Stimulated activated CD4-positive, alpha-beta T cell treated with anti-CD3 and anti-CD28 coated beads, Interleukin-4, amount 100 ng/mL, for 24 hours (primary cell): ENCODE measurements around the gene CSNK2B.
"Not testable (repeated sequence)": the region's sequence is repeated elsewhere in the genome, so short reads cannot be mapped to it uniquely, and the experiment has no call there.

Source experiments
- DNase-seq: peaks from one replicate; pipeline ENCODE4 v3.0.0-alpha.2; 2020

The CSNK2B gene

DNA sequence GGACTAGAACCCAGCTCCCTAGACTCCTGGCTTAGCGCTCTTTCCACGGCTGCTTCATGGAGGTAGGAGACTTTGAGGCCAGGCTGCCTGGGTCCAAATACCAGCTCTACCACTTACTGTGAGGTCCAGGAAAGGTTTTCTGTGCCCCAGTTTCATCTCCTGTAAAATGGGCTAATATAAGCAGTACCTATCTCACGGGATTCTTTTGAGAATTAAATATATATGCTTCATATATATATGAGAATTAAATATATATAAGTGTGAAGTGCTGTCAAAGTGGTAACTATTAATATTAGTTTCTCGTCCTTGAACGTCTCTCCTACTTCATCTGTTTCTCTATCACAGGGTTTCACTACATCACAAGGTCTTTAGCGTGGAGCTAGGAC lies 25.2 kb downstream of the CSNK2B start:
- no peak for DNase-seq

DNA sequence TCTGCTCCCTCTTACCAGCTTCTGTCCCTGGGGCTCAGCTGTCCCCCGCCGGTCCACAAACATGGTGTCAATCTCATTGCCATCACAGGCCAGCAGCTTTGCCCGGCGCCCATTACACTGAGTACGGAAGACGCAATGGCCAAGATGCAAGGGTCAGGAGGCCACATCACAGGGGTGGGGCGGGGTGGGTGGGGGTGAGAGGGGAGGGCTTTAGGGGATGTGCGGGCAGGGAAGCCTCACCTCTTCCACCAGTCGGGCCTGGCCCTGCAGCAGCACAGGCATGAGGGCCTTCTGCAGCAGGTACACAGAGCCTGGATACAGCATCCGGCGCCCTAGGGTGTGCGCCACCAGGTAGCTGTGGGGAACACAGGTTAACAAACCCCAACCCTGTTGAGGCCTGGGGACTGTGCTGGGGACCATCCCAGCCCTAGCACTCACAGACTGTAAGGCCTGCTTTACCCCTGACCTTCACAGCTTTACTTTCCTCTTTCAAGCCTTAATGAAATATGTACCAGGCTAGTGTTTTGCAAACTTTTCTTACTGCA lies 25.8 kb downstream of the CSNK2B start:
- no peak for DNase-seq

DNA sequence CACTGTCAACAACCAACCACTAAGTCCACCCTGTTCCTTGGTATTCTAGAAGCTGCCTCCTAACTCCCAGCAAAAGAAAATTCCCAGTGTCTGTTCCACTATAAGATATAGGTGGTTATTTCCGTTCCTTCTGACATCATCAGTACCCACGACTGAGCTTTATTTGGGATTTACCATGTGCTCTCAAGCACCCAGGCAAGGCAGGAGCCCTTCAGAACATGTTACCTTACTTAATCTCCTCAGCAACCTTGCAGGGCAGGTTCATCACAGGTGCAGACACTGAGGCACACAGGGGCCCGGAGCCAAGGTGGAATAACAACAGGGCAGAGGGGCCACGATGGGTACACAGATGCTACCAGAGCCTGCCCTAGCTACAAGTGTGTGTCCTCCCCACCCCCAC lies 26.5 kb downstream of the CSNK2B start:
- no peak for DNase-seq

DNA sequence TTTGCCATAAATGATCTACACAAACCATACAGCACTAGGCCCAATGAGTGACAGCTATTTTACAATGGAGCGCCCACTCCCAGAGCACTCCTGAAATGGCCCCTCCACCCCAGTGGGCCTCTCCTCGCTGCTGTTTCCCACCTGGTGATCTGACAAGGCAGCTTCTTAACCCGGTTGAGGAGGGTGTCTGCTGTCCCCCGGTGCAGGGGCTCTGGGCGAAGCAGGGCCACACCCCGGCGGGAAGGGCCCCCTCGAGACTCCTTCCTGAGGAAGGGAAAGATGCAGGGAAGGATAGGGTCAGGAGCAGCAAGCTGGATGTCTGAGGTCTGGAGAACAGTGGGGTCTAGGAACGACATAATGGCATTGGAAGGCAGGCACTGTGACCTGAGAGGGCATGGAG lies 27.0 kb downstream of the CSNK2B start:
- no peak for DNase-seq

DNA sequence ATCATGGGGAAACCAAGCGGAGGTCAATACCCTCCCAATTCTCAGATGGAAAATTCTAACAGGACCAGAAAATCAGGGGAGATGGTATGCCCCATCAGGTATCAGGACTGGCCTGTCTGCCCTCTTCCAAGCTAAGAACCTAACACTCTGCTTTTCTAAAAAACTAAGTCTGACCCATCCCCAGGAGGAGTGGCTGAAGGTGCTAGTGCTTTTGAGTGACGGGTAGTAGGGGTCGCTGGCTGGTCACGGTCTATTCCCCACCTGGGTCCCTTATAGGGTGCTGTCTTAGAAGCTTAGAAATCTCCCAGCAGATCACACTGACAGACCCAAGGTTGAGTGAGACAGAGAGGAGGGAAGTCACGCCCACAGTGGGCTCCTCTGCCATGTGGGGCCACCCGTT lies 27.7 kb downstream of the CSNK2B start:
- no peak for DNase-seq

DNA sequence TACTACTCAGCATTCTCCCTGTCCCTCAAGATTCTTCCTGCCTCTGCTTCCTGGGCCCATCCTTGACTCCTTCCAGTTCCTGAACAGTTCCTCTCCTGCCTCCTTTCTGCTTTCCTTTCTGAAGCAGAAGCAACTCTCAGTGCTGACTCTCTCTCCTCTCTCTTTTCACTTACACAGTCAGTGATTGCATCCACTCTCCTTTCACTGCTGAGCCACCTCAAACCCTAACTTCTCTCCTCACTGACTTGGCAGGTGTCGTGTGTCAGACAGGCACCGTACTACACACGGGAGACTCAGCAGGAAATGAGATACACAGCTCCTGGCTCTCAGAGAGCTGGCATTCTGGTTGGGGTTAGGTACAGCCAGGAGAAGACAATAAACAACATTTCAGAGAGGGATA lies 31.7 kb downstream of the CSNK2B start:
- no peak for DNase-seq

DNA sequence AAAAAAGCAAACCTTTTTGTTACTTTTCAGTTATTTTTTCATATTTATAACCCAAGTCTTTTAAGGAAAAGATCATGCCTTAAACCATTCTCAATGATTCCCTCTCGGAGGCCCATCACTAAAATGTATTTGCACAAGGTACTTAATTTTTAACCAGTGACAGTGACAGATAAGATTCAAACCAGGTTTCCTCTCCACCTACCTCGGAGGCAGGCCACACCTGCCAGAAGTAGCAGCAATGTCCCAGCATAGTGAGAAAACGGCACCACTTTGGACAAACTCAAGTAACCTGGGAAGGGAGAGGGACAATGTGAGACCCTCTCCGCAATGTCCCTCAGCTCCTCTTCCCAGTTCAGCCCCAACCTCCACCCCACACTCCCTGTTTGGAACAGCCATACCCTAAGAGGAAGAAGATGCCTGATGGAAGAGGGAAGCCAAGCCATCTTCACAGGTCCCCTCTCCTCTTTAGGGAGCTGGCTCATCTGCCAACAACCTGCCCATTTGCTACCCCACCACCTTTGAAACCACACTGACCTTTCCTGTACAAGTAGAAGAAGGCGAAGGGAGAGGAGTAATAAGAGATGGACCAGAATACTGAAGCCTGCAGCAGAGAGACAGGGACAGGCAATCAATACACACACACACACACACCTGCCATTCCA lies 35.0 kb downstream of the CSNK2B start:
- no peak for DNase-seq

DNA sequence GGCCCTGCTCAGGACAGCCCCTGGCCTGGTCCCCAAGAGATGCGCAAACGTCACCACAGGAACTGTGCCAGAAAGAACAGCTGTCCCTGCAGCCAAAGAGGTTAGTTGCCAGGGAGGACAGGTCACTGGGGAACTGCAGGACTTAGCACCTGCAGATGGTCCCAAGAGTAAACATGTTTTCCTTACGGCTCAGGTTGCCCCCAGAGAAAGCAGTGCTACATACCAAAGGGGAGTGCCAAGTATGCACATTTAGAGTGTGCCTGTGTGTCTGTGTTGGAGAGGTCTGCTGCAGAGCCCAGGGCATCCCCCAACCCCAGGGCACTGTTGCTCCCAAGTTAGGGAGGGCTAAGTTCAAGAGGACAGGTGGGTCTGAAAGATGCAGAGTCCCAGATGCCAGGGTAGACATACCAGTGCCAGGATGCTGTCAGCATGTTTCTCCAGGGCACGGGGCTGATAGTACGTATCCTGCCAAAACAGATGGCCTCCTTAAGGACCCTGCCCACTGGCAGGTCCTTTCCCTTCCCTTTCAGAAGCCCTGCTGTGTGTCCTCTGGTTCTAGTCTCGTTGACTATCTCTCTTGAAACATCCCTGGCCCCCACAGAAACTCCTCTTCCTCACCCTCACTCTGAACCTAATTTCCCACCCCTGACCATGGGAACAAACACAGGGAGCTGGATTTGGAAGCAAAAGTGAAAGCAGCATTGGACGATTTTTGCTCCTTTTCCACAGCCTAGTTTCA lies 36.0 kb downstream of the CSNK2B start:
- no peak for DNase-seq

DNA sequence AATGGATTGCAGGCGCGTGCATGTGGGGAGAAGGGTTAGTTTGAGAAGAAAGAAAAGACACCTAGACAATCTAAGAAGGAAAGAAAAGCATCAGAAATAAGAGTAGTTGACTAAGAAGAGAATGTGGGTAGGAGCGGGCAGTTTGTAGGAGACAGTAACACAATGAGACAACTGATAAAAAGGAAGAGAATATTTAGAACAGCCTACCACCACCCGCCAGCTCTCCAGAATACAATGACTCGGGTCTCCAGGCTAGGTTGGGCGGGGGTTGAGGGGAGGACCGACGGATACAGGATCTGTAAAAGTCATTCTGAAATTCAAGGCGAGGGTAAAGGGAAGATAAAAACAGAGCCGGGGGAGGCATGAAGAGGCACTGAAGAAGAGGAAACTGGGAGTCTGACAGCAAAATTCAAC lies 36.5 kb downstream of the CSNK2B start:
- peak; percentile 41 for DNase-seq

DNA sequence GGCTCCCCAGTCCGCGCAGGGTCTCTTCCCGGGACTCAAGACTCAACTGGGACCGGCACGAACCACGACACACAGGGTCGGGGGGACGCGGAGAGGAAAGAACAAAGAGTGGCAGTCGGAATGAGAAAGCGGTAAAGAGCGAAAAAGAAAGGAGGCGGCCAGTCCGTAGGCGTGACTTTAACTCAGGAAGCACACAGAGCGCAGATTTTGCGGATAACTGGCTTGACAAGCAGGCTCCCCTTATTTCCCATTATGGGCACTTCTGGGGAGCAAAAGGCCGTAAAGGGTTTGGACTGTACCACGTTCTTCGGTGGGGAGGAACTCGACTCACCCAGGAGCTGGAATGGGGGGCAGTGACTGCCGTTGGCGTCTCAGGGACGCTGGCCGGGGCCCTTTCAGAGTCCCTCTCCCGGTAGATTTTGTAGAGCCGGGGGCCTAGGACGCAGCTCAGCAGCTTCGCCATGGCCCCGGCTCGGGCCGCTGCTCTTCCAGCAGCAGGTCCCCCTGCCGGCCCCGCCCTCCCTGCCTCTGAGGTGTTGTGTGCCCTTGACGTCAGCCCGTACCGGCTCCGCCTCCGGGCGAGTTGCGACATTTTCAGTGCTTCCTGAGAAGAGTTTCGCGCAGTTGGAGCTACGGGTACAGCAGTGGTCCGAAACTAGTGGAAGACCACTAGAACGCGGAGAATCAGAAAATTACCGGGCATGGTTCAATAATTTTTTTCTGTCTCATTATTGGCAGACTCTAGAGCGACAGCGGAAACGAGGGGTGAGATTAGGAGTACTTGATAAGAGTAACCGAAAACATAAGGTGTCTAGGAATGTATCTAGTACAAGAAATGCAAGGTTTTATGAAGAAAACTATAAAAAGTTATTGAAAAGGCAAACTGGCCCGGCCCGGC lies 37.2 kb downstream of the CSNK2B start, which contains the start of gene ABHD16A:
Gene ABHD16A (minus strand): TSS at position 506 of the 898 bp plus-strand sequence. CDS start 43 bp downstream, at position 463.
- DNase-seq = peak; percentile 97

DNA sequence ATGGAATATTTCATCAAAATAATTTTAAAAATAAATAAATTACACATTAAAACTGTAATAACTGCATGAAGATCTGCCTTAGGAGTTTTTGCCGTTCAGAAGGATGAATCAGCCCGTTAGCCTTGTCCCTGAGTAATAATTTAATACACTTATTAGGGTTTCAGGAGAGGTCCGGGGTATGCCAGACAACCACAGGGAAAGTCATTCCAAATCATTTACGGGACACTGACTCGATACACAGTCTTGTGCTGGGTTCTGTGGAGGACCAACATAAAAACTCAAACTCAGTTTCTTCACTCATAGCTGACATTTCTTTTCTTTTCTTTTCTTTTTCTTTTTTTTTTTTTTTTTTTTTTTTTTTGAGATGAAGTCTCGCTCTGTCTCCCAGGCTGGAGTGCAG lies 40.1 kb downstream of the CSNK2B start:
- no peak for DNase-seq

DNA sequence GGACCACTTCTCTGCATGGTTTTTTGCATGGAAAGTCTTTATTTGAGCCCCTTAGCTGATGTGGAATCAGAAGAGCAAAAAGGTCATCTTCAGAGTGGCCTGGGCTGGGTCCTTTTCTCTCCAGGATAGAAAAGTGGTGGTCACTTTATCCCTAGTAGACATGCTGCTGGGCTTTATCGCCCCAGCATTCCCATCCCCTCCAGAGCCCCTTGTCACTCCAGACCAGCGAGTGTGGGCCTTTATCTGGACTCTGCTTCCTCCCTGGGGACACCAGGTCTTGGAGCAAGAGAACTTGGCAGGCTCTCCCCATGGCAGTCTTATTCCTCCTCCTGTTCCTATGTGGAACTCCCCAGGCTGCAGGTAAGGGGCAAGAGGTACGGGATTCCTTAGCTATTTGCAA lies 40.7 kb downstream of the CSNK2B start, which contains the start of gene LY6G6F:
Gene LY6G6F (plus strand): TSS at position 268 of the 400 bp plus-strand sequence. CDS start 41 bp downstream, at position 309.
- no peak for DNase-seq

DNA sequence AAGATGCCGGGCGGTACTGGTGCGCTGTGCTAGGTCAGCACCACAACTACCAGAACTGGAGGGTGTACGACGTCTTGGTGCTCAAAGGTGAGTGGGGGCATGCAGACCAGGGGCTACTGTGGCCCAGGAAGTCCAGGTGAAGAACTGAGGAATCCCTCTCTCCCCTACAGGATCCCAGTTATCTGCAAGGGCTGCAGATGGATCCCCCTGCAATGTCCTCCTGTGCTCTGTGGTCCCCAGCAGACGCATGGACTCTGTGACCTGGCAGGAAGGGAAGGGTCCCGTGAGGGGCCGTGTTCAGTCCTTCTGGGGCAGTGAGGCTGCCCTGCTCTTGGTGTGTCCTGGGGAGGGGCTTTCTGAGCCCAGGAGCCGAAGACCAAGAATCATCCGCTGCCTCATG lies 41.8 kb downstream of the CSNK2B start:
- no peak for DNase-seq

DNA sequence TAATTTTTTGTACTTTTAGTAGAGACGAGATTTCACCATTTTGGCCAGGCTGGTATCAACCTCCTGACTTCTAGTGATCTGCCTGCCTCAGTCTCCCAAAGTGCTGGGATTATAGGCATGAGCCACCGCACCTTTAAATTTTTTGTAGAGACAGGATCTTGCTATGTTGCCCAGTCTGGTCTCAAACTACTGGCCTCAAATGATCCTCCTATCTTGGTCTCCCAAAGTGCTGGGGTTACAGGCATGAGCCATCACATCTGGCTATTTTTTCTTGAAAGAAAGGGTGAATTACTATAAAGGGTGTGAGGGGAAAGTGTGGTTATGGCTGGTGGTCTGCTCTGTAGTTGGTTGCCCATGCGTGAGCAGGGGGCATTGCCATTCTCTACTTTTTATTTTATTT lies 42.3 kb downstream of the CSNK2B start:
- no peak for DNase-seq

DNA sequence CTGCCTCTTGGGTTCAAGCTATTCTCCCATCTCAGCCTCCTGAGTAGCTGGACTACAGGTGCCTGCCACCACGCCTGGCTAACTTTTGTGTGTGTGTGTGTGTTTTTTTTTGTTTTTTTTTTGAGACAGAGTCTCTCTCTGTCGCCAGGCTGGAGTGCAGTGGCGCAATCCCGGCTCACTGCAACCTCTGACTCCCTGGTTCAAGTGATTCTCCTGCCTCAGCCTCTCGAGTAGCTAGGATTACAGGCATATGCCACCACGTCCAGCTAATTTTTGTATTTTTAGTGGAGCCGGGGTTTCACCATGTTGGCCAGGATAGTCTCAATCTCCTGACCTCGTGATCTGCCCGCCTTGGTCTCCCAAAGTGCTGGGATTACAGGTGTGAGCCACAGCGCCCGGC lies 43.3 kb downstream of the CSNK2B start:
- not testable (repeated sequence) for DNase-seq

DNA sequence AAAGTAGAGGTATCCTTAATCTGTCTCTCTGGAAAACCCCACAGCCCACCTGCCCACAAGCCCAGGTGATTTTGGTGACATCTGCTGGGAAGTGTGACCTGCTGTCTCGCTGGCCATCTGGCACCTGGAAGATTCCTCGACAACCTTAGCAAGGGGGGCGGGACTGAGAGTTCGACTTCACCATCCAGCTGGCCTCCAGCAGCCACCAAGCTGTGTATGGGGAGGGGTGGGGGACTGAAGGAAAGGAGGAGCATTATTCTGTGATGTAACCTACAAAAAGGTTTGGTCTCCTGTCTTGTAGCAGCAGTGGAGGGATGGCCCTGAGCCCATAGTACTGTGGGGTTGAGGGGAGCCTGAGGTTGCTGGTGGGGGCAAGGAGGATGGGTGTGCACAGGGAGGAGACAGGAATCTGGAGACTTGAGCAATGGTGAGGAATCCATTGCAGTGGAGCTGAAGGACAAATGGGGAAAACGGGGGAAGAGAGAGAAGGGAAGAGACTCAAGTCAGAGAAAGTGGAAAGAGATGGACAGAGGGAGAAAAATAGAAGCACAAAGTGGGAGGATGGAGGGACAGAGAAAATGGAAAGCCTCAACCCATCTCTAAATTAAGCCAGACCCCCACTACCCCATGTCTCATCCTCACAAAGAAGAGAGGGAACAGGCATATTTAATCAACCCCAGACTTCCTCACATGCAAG lies 44.8 kb downstream of the CSNK2B start:
- no peak for DNase-seq

DNA sequence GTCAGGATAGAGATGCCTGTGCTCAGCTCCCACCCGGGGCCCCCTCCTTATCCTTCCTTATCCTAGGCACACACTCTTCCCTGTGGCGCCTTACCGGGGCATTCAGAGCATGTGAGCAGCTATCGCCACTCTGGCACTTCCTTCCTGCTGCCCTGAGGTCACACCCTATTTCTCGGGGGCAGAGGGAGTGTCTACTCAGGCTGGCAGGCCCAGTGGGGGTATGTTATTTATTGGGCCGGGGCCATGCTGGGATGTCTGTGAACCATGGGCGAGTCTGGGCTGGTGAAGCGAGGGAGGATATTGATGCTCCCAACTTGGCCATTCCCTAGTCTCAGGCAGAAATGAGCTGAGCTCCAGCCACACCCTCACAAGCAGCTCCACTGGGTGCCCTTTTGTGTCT lies 45.4 kb downstream of the CSNK2B start:
- DNase-seq = no peak

DNA sequence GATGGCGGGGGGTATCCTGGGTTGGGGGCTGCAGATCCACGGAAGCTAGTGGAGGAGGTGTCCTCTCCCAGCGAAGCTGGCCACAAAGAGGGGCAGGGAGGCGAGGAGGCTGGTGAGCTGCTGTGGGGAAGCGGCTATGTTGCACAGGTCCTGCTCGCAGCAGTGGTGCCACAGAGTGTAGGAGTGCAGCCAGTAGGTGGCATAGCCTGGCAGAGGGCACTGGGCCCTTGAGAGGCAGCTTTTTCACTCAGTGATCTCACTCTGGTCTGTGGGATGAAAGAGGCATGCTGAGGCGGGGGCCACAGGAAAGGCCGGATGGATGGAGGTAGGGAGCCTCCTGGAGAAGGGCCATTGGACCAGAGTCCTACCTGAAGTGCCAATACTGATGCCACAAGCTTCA lies 46.4 kb downstream of the CSNK2B start:
- DNase-seq = no peak

DNA sequence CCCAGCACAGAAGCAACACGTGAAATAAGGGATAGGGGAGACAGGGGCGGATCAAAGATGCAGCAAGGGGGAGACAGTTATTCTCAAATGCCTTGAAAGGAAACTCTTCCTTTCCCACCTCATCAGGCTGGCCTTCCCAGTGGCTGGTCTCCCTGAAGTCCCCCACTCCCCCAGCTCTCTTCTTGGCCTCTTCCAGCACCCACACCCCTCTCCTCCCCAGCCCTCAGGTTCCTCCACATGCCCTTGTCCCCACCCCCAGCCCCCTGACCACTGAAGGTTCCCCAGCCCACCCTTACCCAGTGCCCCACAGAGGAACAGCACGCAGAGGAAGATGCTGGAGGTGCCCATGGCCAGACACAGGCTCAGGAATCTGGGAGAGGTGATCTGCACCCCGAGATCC lies 47.6 kb downstream of the CSNK2B start:
- DNase-seq = no peak

DNA sequence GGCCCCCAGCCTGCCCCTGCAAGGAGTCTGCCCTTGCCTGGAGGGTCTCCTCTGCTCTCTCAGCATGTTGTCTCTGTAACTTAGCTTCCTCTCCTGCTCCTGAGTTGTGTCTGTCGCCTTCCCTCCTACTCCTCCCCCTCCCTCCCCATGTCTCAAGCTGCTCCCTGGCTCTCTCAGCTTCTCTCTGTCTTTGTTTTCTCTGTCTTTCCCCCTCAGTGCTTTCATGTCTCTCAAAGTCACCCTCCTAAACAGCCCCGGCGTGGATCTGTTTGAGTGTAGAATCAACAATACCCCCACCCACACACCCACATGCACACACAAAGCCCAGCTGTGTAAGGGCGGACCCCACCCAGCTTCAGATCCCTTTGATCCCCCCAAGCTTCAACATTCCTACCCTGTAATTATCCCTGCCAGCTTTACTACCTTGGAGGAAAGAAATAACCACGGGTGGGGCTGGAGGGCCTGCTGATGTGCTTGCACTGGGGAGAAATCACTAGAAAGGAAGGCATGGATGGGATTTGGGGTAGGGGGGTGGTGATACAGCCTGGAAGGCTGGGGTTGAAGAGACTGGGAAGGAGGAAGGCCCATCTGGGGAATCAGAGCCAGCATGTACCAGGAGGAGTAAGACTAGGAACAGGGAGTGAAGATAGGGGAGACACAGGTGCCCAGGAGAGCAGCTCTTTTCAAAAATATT lies 48.3 kb downstream of the CSNK2B start:
- DNase-seq = no peak

DNA sequence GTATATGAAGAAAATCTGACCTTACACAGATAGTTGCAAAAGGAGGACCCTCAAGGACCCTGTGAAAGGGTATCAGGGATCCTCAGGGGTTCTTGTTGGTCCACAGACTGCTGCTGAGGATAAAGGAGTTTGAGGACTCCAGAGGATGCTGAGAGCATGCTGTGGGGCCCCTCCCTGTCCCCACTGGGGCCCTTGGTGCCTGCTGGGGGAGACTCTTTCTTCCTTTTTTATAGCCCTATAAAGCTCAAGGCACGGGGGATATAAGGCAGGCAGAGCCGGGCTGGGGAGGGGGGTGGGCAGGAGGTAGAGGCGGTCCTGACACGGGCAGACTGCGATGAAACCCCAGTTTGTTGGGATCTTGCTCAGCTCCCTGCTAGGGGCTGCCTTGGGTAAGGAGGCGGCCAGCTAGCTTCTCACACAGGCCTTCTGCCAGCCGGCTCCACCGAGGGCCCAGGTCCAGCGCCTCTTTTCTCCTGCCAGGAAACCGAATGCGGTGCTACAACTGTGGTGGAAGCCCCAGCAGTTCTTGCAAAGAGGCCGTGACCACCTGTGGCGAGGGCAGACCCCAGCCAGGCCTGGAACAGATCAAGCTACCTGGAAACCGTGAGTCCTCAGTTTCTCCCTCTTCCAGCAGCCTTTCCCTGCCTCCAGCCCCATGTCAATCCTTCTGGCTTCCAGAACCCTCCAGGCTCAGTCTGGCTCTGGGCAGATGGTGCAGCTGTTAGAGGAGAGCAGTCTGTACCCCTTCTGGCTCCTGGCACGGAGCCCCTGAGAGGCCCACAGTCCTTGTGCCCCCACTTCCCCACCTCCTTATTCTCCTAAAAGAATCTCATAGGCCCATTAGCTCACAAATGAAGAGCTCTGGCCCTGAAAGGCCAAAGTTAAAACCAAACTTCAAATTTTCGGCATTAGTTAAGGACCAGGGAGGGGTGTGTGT lies 49.4 kb downstream of the CSNK2B start, which contains the start of gene LY6G6D:
Gene LY6G6D (plus strand): TSS at position 327 of the 937 bp plus-strand sequence. CDS start 8 bp downstream, at position 335.
- no peak for DNase-seq
